CD14-positive monocyte (primary cell): Measurements from ENCODE around the gene DLGAP1. TPM values are rescaled to one million over a fixed set of nuclear protein-coding genes. Genes with fewer than 3 reads are reported as not detected.

ENCODE experiments used
- DNase-seq, 3 donors: peaks; one replicate each; pipeline ENCODE4 v3.0.0-alpha.2; 2011 to 2022
- H2AFZ ChIP-seq: 2 replicates; pipeline ENCODE4 v1.6.0; 2012; ENCODE audit warnings: mild to moderate bottlenecking, low read depth, low read length, inconsistent platforms; ENCODE audit not compliant: insufficient read depth, poor library complexity, severe bottlenecking
- H3K27ac ChIP-seq, 2 donors: 1 replicate in 1 of 2; 2 replicates in 1 of 2; pipeline ENCODE4 v1.5.1; 2012 to 2013; ENCODE audit warnings: low read length in 2 of 2, control low read depth in 1 of 2, inconsistent platforms in 1 of 2, low read depth in 1 of 2, mild to moderate bottlenecking in 1 of 2
- H3K27me3 ChIP-seq, 2 donors: one replicate each; pipeline versions ENCODE4 v1.6.0 to v1.6.1; 2011 to 2013; ENCODE audit warnings: low read length in 2 of 2; ENCODE audit not compliant: control insufficient read depth in 2 of 2, insufficient read depth in 2 of 2
- H3K36me3 ChIP-seq, 2 donors: replicated peaks in 1 of 2; 1 replicate in 1 of 2; 2 replicates in 1 of 2; pipeline versions ENCODE4 v1.5.1 to v1.6.1; 2012 to 2013; ENCODE audit warnings: low read length in 2 of 2, control low read depth in 1 of 2, inconsistent platforms in 1 of 2, mild to moderate bottlenecking in 1 of 2; ENCODE audit not compliant: insufficient read depth in 2 of 2, control insufficient read depth in 1 of 2
- H3K4me1 ChIP-seq, 2 donors: 1 replicate in 1 of 2; 2 replicates in 1 of 2; pipeline versions ENCODE4 v1.5.1 to v1.6.1; 2012 to 2013; ENCODE audit warnings: low read length in 2 of 2, control low read depth in 1 of 2, inconsistent platforms in 1 of 2, mild to moderate bottlenecking in 1 of 2, moderate library complexity in 1 of 2; ENCODE audit not compliant: insufficient read depth in 2 of 2, control insufficient read depth in 1 of 2
- H3K4me2 ChIP-seq: replicated peaks from 2 replicates; pipeline ENCODE3; 2012; ENCODE audit warnings: low read length, moderate library complexity, mild to moderate bottlenecking; ENCODE audit not compliant: poor library complexity, severe bottlenecking; ENCODE audit errors: extremely low read depth
- H3K4me3 ChIP-seq, 3 experiments: fragments of 200-600 bp in 1 of 3; sonication (generic) in 1 of 3; replicated peaks in 1 of 3; 1 replicate in 2 of 3; 2 replicates in 1 of 3; pipeline ENCODE4 v1.5.1; 2011 to 2013; ENCODE audit warnings: low read length in 3 of 3, mild to moderate bottlenecking in 3 of 3, control low read depth in 2 of 3, low read depth in 2 of 3, inconsistent platforms in 1 of 3, moderate library complexity in 1 of 3
- H3K79me2 ChIP-seq: 2 replicates; pipeline ENCODE4 v1.6.0; 2012; ENCODE audit warnings: mild to moderate bottlenecking, control low read depth, inconsistent platforms, low read length, moderate library complexity; ENCODE audit not compliant: insufficient read depth
- H3K9ac ChIP-seq: 2 replicates; pipeline ENCODE4 v1.6.0; 2017; ENCODE audit warnings: low read length, mild to moderate bottlenecking; ENCODE audit not compliant: insufficient read depth, poor library complexity, severe bottlenecking
- H3K9me3 ChIP-seq, 2 donors: replicated peaks in 1 of 2; 1 replicate in 1 of 2; 2 replicates in 1 of 2; pipeline versions ENCODE4 v1.5.1 to v1.6.1; 2012 to 2013; ENCODE audit warnings: low read length in 2 of 2, control low read depth in 1 of 2; ENCODE audit not compliant: control insufficient read depth in 1 of 2, insufficient read depth in 1 of 2
- H4K20me1 ChIP-seq: 2 replicates; pipeline ENCODE4 v1.6.0; 2012; ENCODE audit warnings: mild to moderate bottlenecking, low read length, control low read depth, moderate library complexity; ENCODE audit not compliant: insufficient read depth
- H3K27ac Mint-ChIP-seq, 7 donors: one replicate each; pipeline ENCODE4 v1.8.0; 2020; ENCODE audit warnings: mild to moderate bottlenecking in 7 of 7, mixed read lengths in 7 of 7, moderate library complexity in 6 of 7, inconsistent platforms in 2 of 7
- H3K27me3 Mint-ChIP-seq, 3 donors: one replicate each; pipeline ENCODE4 v1.8.0; 2021 to 2022; ENCODE audit warnings: low read depth in 3 of 3, mild to moderate bottlenecking in 3 of 3, mixed read lengths in 3 of 3, moderate library complexity in 3 of 3, inconsistent platforms in 1 of 3
- H3K36me3 Mint-ChIP-seq, 2 donors: one replicate each; pipeline ENCODE4 v1.8.0; 2020; ENCODE audit warnings: mixed read lengths in 2 of 2, inconsistent platforms in 1 of 2, mild to moderate bottlenecking in 1 of 2
- H3K4me1 Mint-ChIP-seq: one replicate; pipeline ENCODE4 v1.8.0; 2020; ENCODE audit warnings: mild to moderate bottlenecking, mixed read lengths
- H3K4me3 Mint-ChIP-seq, 2 donors: one replicate each; pipeline ENCODE4 v1.8.0; 2020; ENCODE audit warnings: mild to moderate bottlenecking in 2 of 2, mixed read lengths in 2 of 2, moderate library complexity in 1 of 2
- H3K9me3 Mint-ChIP-seq, 7 donors: one replicate each; pipeline ENCODE4 v1.8.0; 2020 to 2022; ENCODE audit warnings: mixed read lengths in 7 of 7, mild to moderate bottlenecking in 6 of 7, moderate library complexity in 6 of 7, inconsistent platforms in 2 of 7
- CTCF ChIP-seq: fragments of 200-600 bp; IDR thresholded peaks from one replicate; pipeline ENCODE4 v1.8.0; 2022; ENCODE audit warnings: antibody characterized with exemption, mild to moderate bottlenecking
- whole genome bisulfite sequencing: methylation state at CpG from one replicate; pipeline ENCODE4 v1.1.5; 2013; ENCODE audit warnings: missing lambda C conversion rate; ENCODE audit not compliant: insufficient coverage; 5-methylcytosine and 5-hydroxymethylcytosine counted together
- intact Hi-C, 2 donors: fragments of 100-400 bp; cut with micrococcal nuclease; formaldehyde crosslinking; loops; one replicate each; pipeline versions ENCODE4 v1.15.0 to v1.15.1; 2023
- polyA plus RNA-seq, 3 donors: library from polyadenylated mRNA; depleted of rRNA in 1 of 3; unstranded in 2 of 3; stranded (reverse) in 1 of 3; fragments of 300-500 nt in 2 of 3; fragments of >200 nt in 1 of 3; fragmentation: Illumina TruSeq in 2 of 3; gene quantifications; 1 replicate in 2 of 3; 2 replicates in 1 of 3; pipeline ENCODE4 v1.2.3, GENCODE V29; 2012 to 2021

DLGAP1 gene
- polyA plus RNA-seq, 3 donors: 0.09 to 0.42 TPM; not detected in 1

DNA sequence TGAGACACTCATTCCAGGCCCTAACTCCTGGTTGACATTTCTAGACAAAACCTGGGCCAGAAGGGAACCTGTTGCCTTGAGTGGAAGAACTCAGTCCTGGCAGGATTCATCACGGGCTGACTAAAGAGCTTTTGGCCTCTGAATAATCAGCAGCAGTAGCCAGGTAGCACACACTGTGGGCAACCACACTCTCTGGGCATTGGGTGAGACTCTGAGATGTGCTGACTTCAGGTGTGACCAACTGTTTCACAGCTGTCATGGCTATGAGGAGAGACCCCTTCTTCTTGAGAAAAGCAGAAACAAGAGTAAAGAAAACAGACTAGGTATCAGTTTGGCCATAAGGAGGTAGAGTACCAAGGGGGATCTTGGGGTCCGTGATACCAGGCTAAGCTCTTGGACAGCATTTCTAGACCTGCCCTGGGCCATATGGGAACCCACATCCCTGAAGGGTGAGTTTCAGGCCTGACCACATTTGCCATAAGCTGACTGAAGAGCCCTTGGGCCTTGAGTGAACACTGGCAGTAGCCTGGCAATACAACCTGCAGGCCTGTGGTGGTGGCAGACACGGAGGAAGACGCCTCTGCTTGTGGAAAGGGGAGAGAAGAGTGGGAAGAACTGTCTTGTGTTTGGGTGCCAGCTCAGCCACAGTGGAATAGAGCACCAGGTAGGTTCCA, 230.9 kb downstream of the DLGAP1 start:
- H3K9me3 ChIP-seq: peaks cover 10 to 16% of the 10 kb centered on the region in 2 donors
- H3K4me2 ChIP-seq: no peak overlapping the region
- peaks cover 0 to 8% (median 3%) of the 10 kb centered on the region in 7 donors for H3K9me3 Mint-ChIP-seq
- no peak overlapping the region for H3K4me3 ChIP-seq
- no peaks in the 10 kb centered on the region for H3K36me3 Mint-ChIP-seq
- H3K4me3 Mint-ChIP-seq: no peak overlapping the region
- H3K27me3 ChIP-seq: no peaks in the 10 kb centered on the region
- WGBS: 90% methylated on average over 4 of the region's 4 CpGs
- H3K36me3 ChIP-seq: no peaks in the 10 kb centered on the region
- H3K9ac ChIP-seq: no peak overlapping the region
- H3K4me1 Mint-ChIP-seq: no peaks in the 10 kb centered on the region
- no peak for DNase-seq
- no peak for TF ChIP-seq CTCF
- no peak overlapping the region for H3K27ac ChIP-seq
- H3K79me2 ChIP-seq: no peaks in the 10 kb centered on the region
- H2AFZ ChIP-seq: no peak overlapping the region
- H4K20me1 ChIP-seq: no peaks in the 10 kb centered on the region
- intact Hi-C loops: no loop called here
- no peaks in the 10 kb centered on the region for H3K27me3 Mint-ChIP-seq
- H3K27ac Mint-ChIP-seq: no peak overlapping the region
- H3K4me1 ChIP-seq: no peaks in the 10 kb centered on the region

- TF ChIP-seq CTCF: no peak
Observed at GRCh38 chr18:4211111-4211837, 243.8 kb downstream of the DLGAP1 start.

More at GRCh38 chr18:4211111-4211837, 243.8 kb downstream of the DLGAP1 start:
- intact Hi-C loops: no loop called here
- H3K4me1 ChIP-seq: no peaks in the 10 kb centered on the region
- H4K20me1 ChIP-seq: no peaks in the 10 kb centered on the region
- H3K4me2 ChIP-seq: no peak overlapping the region
- no peaks in the 10 kb centered on the region for H3K36me3 ChIP-seq
- no peaks in the 10 kb centered on the region for H3K79me2 ChIP-seq
- Mint-ChIP-seq H3K9me3 (peaks cover 0 to 6% (median 3%) of the 10 kb centered on the region in 7 donors), H3K36me3 (no peaks in the 10 kb centered on the region), H3K27ac (no peak overlapping the region), H3K4me3 (no peak overlapping the region), H3K27me3 (peaks cover 0 to 2% (median 0%) of the 10 kb centered on the region in 3 donors), H3K4me1 (no peaks in the 10 kb centered on the region)
- H3K27ac ChIP-seq: no peak overlapping the region
- no peak overlapping the region for H3K9ac ChIP-seq
- H3K4me3 ChIP-seq: no peak overlapping the region
- H2AFZ ChIP-seq: no peak overlapping the region
- 100% methylated on average over 1 of the region's 5 CpGs for WGBS
- DNase-seq: no peak
- no peaks in the 10 kb centered on the region for H3K27me3 ChIP-seq
- H3K9me3 ChIP-seq: peaks cover 0 to 7% of the 10 kb centered on the region in 2 donors
